Measurements from ENCODE around the gene MYH14.

Gene MYH14

DNA sequence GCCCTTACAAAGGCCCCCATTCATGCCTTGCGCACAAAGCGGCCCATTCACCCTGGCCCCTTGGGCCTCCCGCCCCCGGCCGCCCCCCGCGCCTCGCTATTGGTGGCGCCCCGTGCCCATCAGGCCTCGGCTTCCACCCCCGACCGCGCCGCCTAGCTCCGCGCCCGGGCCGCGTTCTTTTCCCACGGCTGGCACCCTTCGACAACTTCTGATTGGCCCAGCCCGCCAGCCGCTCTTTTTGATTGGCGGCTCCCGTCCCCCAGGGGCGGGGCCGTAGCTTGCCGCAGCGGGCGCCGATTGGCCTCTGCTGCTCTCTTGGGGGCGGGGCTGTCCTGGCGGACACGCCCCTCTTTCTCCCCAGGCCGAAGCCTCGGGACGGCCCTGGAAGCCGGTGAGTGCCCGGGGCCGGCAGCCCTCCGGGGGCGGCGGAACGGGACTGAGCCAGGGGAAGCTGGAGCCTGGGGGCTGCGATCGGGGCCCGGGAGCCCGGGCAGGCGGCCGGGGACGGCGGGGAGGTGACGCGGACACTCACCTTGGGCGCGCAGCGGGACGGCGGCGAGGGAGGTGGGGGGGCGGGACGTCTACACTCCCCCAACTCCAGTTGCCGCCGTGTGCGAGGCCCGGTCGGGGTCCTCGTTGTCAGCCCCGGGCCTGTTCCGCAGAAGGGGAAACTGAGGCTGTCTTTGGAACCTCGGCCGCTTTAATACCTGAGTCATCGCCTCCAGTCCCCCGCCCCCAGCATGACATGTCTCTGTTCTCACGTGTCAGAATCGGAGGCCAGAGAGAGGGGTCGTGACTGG lies at the start of gene MYH14:
Gene MYH14, plus strand, starts transcription at position 342 of the 800 bp plus-strand sequence. CDS start 6,744 bp downstream, outside the sequence.
- DNase-seq = no peak

- no peak for DNase-seq
Observed at GRCh38 chr19:50154529-50154928, 48.9 kb upstream of the MYH14 start.

- DNase-seq = no peak
Observed at GRCh38 chr19:50155520-50156109, 47.8 kb upstream of the MYH14 start.

DNA sequence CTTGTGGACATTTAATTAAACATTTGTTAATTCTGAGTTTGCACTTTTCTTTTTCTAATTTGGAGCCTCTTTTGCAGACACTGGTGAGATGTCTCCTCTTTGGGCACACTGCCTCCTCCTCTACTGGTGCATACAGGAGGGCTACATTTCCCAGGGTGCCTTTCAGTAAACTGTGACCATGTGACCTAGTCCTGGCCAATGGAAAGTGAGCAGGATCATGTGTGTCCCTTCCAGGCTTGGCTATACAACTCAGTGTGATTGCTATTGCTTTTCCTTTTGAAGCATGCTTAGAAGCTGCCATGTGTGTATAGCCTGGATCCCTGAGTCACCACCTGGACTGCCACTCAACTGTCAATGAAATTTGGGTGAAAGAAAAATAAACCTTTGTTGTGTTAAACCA lies 44.8 kb upstream of the MYH14 start:
- no peak for DNase-seq

GRCh38 chr19:50159078-50159477 lies 44.3 kb upstream of the MYH14 start:
- no peak for DNase-seq

GRCh38 chr19:50162988-50163387 lies 40.4 kb upstream of the MYH14 start, which contains the start of gene IZUMO2:
IZUMO2 (minus strand) TSS chr19:50163281; CDS start chr19:50163194, 87 bp downstream.
- DNase-seq = no peak

GRCh38 chr19:50167314-50167721 lies 36.1 kb upstream of the MYH14 start:
- no peak for DNase-seq

GRCh38 chr19:50171752-50172151 lies 31.7 kb upstream of the MYH14 start:
- DNase-seq = no peak

DNA sequence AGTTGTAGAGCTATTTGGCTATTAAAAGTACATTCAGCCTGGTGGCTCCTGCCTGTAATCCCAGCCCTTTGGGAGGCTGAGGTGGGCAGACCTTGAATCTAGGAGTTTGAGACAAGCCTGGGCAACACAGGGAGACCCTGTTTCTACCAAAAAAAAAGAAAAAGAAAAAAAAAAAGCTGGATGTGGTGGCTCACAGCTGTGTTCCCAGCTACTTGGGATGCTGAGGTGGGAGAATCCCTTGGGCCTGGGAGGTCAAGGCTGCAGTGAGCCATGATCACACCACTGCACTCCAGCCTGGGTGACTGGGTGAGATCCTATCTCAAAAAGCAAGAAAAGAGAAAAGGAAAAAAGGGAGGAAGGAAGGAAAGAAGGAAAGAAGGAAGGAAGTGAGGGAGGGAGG lies 30.7 kb upstream of the MYH14 start:
- no peak for DNase-seq

DNA sequence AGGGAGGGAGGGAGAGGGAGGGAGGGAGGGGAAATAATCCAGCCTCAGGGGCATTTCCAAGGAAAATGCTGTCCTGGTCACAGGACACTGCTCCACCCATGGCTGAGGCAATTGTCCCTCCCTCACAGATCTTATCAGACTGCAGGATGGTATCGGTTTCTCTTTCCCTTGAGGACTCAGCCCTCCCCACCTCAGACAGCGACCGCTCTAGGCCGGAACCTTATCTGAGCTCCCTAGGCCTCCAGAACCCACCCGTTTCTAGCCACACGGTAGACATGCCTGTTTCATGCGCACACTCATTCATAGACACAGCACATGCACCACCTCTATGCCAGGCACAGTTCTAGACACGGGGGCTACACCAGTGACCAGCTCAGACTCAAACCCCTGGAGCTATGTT lies 30.3 kb upstream of the MYH14 start:
- no peak for DNase-seq

DNA sequence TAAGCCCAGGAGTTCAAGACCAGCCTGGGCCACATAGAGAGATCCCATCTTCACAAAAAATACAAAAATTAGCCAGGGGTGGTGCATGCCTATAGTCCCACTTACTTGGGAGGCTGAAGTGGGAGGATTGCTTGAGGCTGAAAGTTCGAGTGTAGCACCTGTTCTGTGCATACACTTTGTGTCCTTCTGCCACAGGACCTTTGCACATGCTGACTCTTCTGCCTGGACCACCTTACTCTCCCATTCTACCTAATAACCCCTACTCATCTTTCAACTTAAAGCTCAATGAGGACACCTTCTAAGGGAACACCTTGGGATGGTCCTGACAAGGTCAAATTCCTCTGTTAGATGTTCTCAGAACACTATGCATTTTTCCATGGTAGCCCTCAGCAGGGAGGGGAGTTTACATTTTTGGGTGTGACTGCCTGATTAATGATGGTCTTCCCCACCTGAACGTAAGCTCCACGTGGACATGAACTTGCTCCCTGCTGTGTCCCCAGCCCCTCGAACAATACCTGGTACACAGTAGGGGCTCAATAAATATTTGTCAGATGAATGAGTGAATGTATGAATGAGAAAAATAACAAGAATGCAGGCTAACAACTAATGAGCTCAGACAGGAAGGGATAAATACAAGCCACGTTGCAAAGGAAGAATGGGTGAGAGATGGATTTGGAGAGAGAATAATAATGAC lies 29.2 kb upstream of the MYH14 start:
- DNase-seq = no peak

- DNase-seq = no peak
Observed at GRCh38 chr19:50175924-50176323, 27.5 kb upstream of the MYH14 start.

- DNase-seq = no peak
Observed at GRCh38 chr19:50176775-50177174, 26.6 kb upstream of the MYH14 start.

- DNase-seq = no peak
Observed at GRCh38 chr19:50178320-50178719, 25.1 kb upstream of the MYH14 start.

GRCh38 chr19:50178859-50179537 lies 24.4 kb upstream of the MYH14 start:
- no peak for DNase-seq

GRCh38 chr19:50181121-50181520 lies 22.3 kb upstream of the MYH14 start:
- DNase-seq = no peak

DNA sequence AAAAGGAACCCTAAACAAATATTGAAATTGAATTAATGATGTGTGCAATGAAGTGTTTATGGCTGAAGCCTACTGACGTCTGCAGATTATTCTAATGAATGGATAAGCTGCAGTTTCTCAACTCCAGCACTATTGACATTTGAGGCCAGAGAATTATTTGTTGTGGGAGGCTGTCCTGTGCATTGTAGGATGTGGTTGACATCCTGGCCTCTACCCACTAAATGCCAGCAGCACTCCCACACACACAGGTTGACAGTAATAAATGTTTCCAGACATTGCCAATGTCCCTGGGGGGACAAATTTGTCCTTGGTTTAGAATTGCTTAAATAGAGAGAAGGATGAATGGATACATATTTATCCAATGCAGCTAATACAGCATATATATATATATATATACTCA lies 19.2 kb upstream of the MYH14 start:
- no peak for DNase-seq

DNA sequence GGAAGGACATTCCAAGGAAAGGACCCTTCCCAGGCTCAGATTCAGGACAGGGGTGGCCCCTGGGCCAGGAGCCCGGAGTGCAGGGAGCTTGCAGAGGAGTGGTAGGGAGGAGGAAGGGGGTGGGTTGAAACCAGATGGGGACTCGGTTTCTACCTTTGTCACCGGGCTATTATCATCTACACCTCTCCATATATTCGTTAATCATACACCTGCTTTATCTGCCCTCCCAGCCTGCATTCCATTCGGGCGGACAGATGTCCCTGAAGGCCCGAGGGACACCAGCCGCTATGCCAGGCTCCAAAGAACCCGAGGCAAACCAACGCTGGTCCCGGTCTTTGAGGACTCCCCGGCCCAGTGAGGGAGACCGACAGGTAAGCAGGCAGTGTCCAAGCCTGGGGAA lies 15.5 kb upstream of the MYH14 start:
- DNase-seq = no peak

- DNase-seq = no peak
Observed at GRCh38 chr19:50189331-50189730, 14.1 kb upstream of the MYH14 start.

DNA sequence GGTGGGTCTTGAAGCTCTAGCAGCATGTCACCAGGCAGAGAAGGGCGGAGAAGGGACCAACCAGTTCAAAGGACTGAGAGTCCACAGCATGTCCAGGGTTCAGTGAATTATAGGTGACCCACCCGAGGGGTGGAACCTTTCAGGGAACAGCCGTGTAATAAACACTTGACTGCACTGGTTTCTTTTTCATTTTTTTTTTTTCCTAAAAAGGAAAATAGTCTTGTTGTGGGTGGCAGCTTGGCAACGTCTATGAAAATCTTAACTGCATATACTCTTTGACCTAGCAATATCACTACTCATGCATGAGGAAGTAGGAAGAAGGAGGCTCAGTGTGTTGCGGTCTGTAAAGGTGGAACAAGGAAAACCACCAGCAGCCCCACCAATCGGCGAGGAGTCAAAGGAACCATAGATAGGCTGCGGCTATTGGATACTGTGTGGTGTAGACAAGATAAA lies 13.0 kb upstream of the MYH14 start:
- DNase-seq = no peak

DNA sequence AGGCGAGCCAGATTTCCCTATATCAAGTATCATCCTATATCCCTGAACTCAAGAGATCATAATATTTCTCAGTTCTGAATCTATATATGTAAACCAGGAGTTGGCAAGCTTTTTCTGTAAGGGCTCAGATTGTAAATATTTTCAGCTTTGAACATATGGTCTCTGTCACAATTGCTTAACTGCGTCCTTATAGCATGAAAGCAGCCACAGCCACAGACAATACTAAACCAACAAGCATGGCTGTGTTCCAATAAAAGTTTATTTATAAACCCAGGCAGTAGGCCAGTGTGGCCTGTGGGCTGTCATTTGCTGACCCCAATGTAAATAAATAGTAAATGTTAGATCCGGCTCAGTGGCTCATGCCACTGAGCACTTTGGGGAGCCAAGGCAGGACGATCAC lies 12.2 kb upstream of the MYH14 start:
- DNase-seq = no peak

- DNase-seq = no peak
Observed at GRCh38 chr19:50192463-50193211, 10.8 kb upstream of the MYH14 start.
